Nephron progenitor cell (in vitro differentiated cells): ENCODE results near the gene CTNNA3.
"Not testable (repeated sequence)": the region's sequence is repeated elsewhere in the genome, so short reads cannot be mapped to it uniquely, and the experiment has no call there.

Source experiments
- DNase-seq: peaks from one replicate; pipeline ENCODE4 v3.0.0; 2021
- H3K27ac Mint-ChIP-seq: 2 replicates; pipeline ENCODE4 v1.8.0; 2021; ENCODE audit warnings: mild to moderate bottlenecking, moderate library complexity, mixed read lengths
- H3K27me3 Mint-ChIP-seq: 2 replicates; pipeline ENCODE4 v1.8.0; 2021; ENCODE audit warnings: mild to moderate bottlenecking, low read depth, mixed read lengths; ENCODE audit not compliant: poor library complexity
- H3K36me3 Mint-ChIP-seq: 2 replicates; pipeline ENCODE4 v1.8.0; 2021; ENCODE audit warnings: low read depth, mixed read lengths
- H3K4me1 Mint-ChIP-seq: 2 replicates; pipeline ENCODE4 v1.8.0; 2021; ENCODE audit warnings: mixed read lengths
- H3K4me3 Mint-ChIP-seq: 2 replicates; pipeline ENCODE4 v1.8.0; 2021; ENCODE audit warnings: mild to moderate bottlenecking, moderate library complexity, mixed read lengths
- H3K9me3 Mint-ChIP-seq: 2 replicates; pipeline ENCODE4 v1.8.0; 2021; ENCODE audit warnings: mild to moderate bottlenecking, moderate library complexity, mixed read lengths
- CTCF ChIP-seq: fragments of 200-600 bp; sonication (generic); IDR thresholded peaks from 2 replicates; pipeline ENCODE4 v1.5.0; 2021; ENCODE audit warnings: antibody characterized with exemption

The CTNNA3 gene

GRCh38 chr10:67705921-67706320 lies 9.9 kb upstream of the CTNNA3 start:
- Mint-ChIP-seq H3K4me1 (no peaks in the 10 kb centered on the region), H3K36me3 (no peaks in the 10 kb centered on the region), H3K4me3 (no peak overlapping the region), H3K27me3 (peaks cover 4% of the 10 kb centered on the region), H3K27ac (no peak overlapping the region), H3K9me3 (peaks cover 28% of the 10 kb centered on the region)
- no peak for TF ChIP-seq CTCF
- DNase-seq = no peak

- not testable (repeated sequence) for H3K36me3 Mint-ChIP-seq, H3K27me3 Mint-ChIP-seq, H3K4me1 Mint-ChIP-seq, DNase-seq, H3K27ac Mint-ChIP-seq, H3K4me3 Mint-ChIP-seq
- H3K9me3 Mint-ChIP-seq = peaks cover 38% of the 10 kb centered on the region
These were observed 3.7 kb upstream of the CTNNA3 start for GRCh38 chr10:67699613-67700270.

GRCh38 chr10:67698164-67698563 lies 2.2 kb upstream of the CTNNA3 start:
- Mint-ChIP-seq H3K4me3 (no peak overlapping the region), H3K9me3 (peaks cover 31% of the 10 kb centered on the region), H3K27me3 (peaks cover 7% of the 10 kb centered on the region), H3K27ac (no peak overlapping the region), H3K36me3 (peaks cover 7% of the 10 kb centered on the region), H3K4me1 (no peaks in the 10 kb centered on the region)
- TF ChIP-seq CTCF = no peak
- no peak for DNase-seq

GRCh38 chr10:67697724-67698131 lies 1.7 kb upstream of the CTNNA3 start:
- peak; percentile 4 for DNase-seq
- Mint-ChIP-seq H3K4me3 (no peak overlapping the region), H3K9me3 (peaks cover 32% of the 10 kb centered on the region), H3K36me3 (peaks cover 7% of the 10 kb centered on the region), H3K27me3 (peaks cover 4% of the 10 kb centered on the region), H3K4me1 (no peaks in the 10 kb centered on the region), H3K27ac (no peak overlapping the region)
- TF ChIP-seq CTCF = peak; percentile 67

GRCh38 chr10:67696679-67697078 lies 684 bp upstream of the CTNNA3 start:
- Mint-ChIP-seq H3K4me1 (no peaks in the 10 kb centered on the region), H3K27me3 (peaks cover 3% of the 10 kb centered on the region), H3K27ac (no peak overlapping the region), H3K9me3 (peaks cover 28% of the 10 kb centered on the region), H3K4me3 (no peak overlapping the region), H3K36me3 (peaks cover 7% of the 10 kb centered on the region)
- TF ChIP-seq CTCF = no peak
- no peak for DNase-seq

- DNase-seq = no peak
- peaks cover 3% of the 10 kb centered on the region for H3K27me3 Mint-ChIP-seq
- no peaks in the 10 kb centered on the region for H3K4me1 Mint-ChIP-seq
- H3K36me3 Mint-ChIP-seq = peaks cover 7% of the 10 kb centered on the region
- H3K9me3 Mint-ChIP-seq = peaks cover 25% of the 10 kb centered on the region
- H3K4me3 Mint-ChIP-seq = no peak overlapping the region
- no peak for TF ChIP-seq CTCF
- no peak overlapping the region for H3K27ac Mint-ChIP-seq
These were observed 440 bp downstream of the CTNNA3 start for GRCh38 chr10:67695555-67695954.

GRCh38 chr10:67691861-67692260 lies 4.1 kb downstream of the CTNNA3 start:
- H3K4me1 Mint-ChIP-seq, H3K36me3 Mint-ChIP-seq, H3K27me3 Mint-ChIP-seq, H3K27ac Mint-ChIP-seq, H3K4me3 Mint-ChIP-seq, DNase-seq: not testable (repeated sequence)
- H3K9me3 Mint-ChIP-seq = peaks cover 29% of the 10 kb centered on the region

- peaks cover 34% of the 10 kb centered on the region for H3K9me3 Mint-ChIP-seq
- H3K36me3 Mint-ChIP-seq, H3K4me3 Mint-ChIP-seq, DNase-seq, H3K4me1 Mint-ChIP-seq, H3K27me3 Mint-ChIP-seq, H3K27ac Mint-ChIP-seq: not testable (repeated sequence)
These were observed 5.5 kb downstream of the CTNNA3 start for GRCh38 chr10:67690540-67690939.

- not testable (repeated sequence) for H3K4me1 Mint-ChIP-seq, H3K4me3 Mint-ChIP-seq, H3K27ac Mint-ChIP-seq, H3K27me3 Mint-ChIP-seq, DNase-seq, H3K36me3 Mint-ChIP-seq
- H3K9me3 Mint-ChIP-seq = peaks cover 47% of the 10 kb centered on the region
These were observed 11.9 kb downstream of the CTNNA3 start for GRCh38 chr10:67684140-67684539.
